Ovary (tissue), 3 donors: ENCODE data around the gene CYP4B1.
"Not testable (repeated sequence)": the region's sequence is repeated elsewhere in the genome, so short reads cannot be mapped to it uniquely, and the experiment has no call there.

Experiments
- EP300 ChIP-seq: sonication (generic); formaldehyde crosslinking; IDR thresholded peaks from one replicate; pipeline ENCODE4 v1.6.1; 2017; ENCODE audit warnings: antibody characterized with exemption
- POLR2A ChIP-seq: fragments of 450-650 bp; IDR thresholded peaks from one replicate; pipeline ENCODE4 v1.6.1; 2017; ENCODE audit warnings: antibody characterized with exemption, mild to moderate bottlenecking, moderate library complexity
- TF ChIP-seq, protein P1 (sequence below), 3 donors: fragments of 450-650 bp in 2 of 3; fragments of 200-600 bp in 1 of 3; IDR thresholded peaks; one replicate each; pipeline versions ENCODE4 v1.5.1 to v1.8.0; 2016 to 2022; ENCODE audit warnings: antibody characterized with exemption in 3 of 3, mild to moderate bottlenecking in 1 of 3
- donor health status: DM: no; HTN: no; CAD: no.

DNA sequence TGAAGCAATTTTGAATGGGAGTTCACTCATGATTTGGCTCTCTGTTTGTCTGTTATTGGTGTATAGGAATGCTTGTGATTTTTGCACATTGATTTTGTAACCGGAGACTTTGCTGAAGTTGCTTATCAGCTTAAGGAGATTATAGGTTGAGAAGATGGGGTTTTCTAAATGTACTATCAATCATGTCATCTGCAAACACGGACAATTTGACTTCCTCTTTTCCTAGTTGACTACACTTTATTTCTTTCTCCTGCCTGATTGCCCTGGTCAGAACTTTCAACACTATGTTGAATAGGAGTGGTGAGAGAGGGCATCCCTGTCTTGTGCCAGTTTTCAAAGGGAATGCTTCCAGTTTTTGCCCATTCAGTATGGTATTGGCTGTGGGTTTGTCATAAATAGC is 28.0 kb downstream of the CYP4B1 start:
- TF ChIP-seq, protein P1, sequence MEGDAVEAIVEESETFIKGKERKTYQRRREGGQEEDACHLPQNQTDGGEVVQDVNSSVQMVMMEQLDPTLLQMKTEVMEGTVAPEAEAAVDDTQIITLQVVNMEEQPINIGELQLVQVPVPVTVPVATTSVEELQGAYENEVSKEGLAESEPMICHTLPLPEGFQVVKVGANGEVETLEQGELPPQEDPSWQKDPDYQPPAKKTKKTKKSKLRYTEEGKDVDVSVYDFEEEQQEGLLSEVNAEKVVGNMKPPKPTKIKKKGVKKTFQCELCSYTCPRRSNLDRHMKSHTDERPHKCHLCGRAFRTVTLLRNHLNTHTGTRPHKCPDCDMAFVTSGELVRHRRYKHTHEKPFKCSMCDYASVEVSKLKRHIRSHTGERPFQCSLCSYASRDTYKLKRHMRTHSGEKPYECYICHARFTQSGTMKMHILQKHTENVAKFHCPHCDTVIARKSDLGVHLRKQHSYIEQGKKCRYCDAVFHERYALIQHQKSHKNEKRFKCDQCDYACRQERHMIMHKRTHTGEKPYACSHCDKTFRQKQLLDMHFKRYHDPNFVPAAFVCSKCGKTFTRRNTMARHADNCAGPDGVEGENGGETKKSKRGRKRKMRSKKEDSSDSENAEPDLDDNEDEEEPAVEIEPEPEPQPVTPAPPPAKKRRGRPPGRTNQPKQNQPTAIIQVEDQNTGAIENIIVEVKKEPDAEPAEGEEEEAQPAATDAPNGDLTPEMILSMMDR (IDR thresholded peaks at IDR 0.05), result not testable (repeated sequence)
- TF ChIP-seq EP300, POLR2A: not testable (repeated sequence)
